ENCODE measurements around the gene SYNGR2.

Gene SYNGR2

GRCh38 chr17:78140169-78141051 lies 28.0 kb upstream of the SYNGR2 start (continued):
- TF ChIP-seq ZNF600 (tag by site-specific recombination; IDR thresholded peaks at IDR 0.05) (no peak), KLF8 (tag by site-specific recombination; IDR thresholded peaks at IDR 0.05) (peak; percentile 100), ZNF335 (tag by site-specific recombination; conservative IDR thresholded peaks at IDR 0.05) (peak; percentile 68), ZNF174 (tag by site-specific recombination; IDR thresholded peaks at IDR 0.05) (no peak), ZNF510 (tag by site-specific recombination; IDR thresholded peaks at IDR 0.05; ENCODE audit: insufficient replicate concordance) (no peak), ZNF221 (tag by site-specific recombination; IDR thresholded peaks at IDR 0.05; ENCODE audit: borderline replicate concordance) (no peak), ZNF398 (tag by site-specific recombination; IDR thresholded peaks at IDR 0.05) (no peak), ZNF292 (tag by site-specific recombination; IDR thresholded peaks at IDR 0.05; ENCODE audit: borderline replicate concordance, low read depth) (no peak), SP7 (tag by site-specific recombination; IDR thresholded peaks at IDR 0.05) (peak; percentile 19; the same call in 1 of the 2 replicates), KLF9 (tag by site-specific recombination; IDR thresholded peaks at IDR 0.05; ENCODE audit: low read depth) (peak; percentile 100), KLF7 (tag by site-specific recombination; IDR thresholded peaks at IDR 0.05; ENCODE audit: borderline replicate concordance) (peak; percentile 87; the same call in 1 of the 2 replicates), ZBTB26 (tag by site-specific recombination; optimal IDR thresholded peaks at IDR 0.05) (peak; percentile 50), ZFP69B (tag by site-specific recombination; IDR thresholded peaks at IDR 0.05) (peak; percentile 56; the same call in 1 of the 2 replicates), GLIS1 (tag by site-specific recombination; IDR thresholded peaks at IDR 0.05) (peak; percentile 80), ZNF629 (tag by site-specific recombination; IDR thresholded peaks at IDR 0.05) (0 out of 2 replicates have a peak, but pooled peaks have one; percentile 11), ZBTB17 (tag by site-specific recombination; IDR thresholded peaks at IDR 0.05) (peak; percentile 53; the same call in 1 of the 2 replicates), ZBTB48 (tag by site-specific recombination; IDR thresholded peaks at IDR 0.05) (peak; percentile 27; the same call in 1 of the 2 replicates), ZBTB8A (tag by site-specific recombination; IDR thresholded peaks at IDR 0.05) (peak; percentile 55), ZNF362 (tag by site-specific recombination; IDR thresholded peaks at IDR 0.05) (peak; percentile 79), KLF16 (tag by site-specific recombination; IDR thresholded peaks at IDR 0.05) (peak; percentile 88)

GRCh38 chr17:78141437-78142118 lies 26.8 kb upstream of the SYNGR2 start:
- H3K27ac ChIP-seq (ENCODE audit: extremely low read depth, low read depth, low read length), result no peak overlapping the region
- H3K36me3 ChIP-seq (ENCODE audit: control insufficient read depth in 2 of 2, insufficient read depth in 1 of 2, low read length in 2 of 2), result no peaks in the 10 kb centered on the region
- no peaks in the 10 kb centered on the region for H3K9me3 ChIP-seq (ENCODE audit: control insufficient read depth, insufficient read depth, low read depth, low read length)
- ChIA-PET CTCF (interaction anchor here (1.2 to 2.5 kb wide), 7 partner anchors 12 to 108 kb away, joined by 5 to 15 read pairs (median 5); partner anchors contain the start of gene TK1), POLR2A (interaction anchor here (0.6 to 2.0 kb wide), 9 partner anchors 8 to 183 kb away, joined by 3 to 21 read pairs (median 6); partner anchors contain the start of genes AFMID, TK1, TMC8 and TNRC6C)
- TF ChIP-seq ZNF501 (tag by site-specific recombination; IDR thresholded peaks at IDR 0.05) (no peak), ZNF747 (tag by site-specific recombination; IDR thresholded peaks at IDR 0.05) (no peak), ZNF473 (tag by site-specific recombination; IDR thresholded peaks at IDR 0.05) (no peak), ZNF10 (tag by site-specific recombination; IDR thresholded peaks at IDR 0.05) (0 out of 2 replicates have a peak, but pooled peaks have one; percentile 20), AEBP2 (tag by site-specific recombination; IDR thresholded peaks at IDR 0.05; ENCODE audit: borderline replicate concordance) (no peak), ZIC2 (tag by site-specific recombination; IDR thresholded peaks at IDR 0.05) (peak; percentile 66), PATZ1 (tag by site-specific recombination; IDR thresholded peaks at IDR 0.05) (0 out of 2 replicates have a peak, but pooled peaks have one; percentile 16), ZNF266 (tag by site-specific recombination; IDR thresholded peaks at IDR 0.05; ENCODE audit: low read depth) (no peak)
- peaks cover 4% of the 10 kb centered on the region for H3K4me1 ChIP-seq (ENCODE audit: control insufficient read depth, insufficient read depth, low read length)
- no peak overlapping the region for H3K4me3 ChIP-seq (ENCODE audit: low read depth, low read length)

Measured in HEK293 (cell line).